Measurements from ENCODE around the gene TM4SF1.

DNA sequence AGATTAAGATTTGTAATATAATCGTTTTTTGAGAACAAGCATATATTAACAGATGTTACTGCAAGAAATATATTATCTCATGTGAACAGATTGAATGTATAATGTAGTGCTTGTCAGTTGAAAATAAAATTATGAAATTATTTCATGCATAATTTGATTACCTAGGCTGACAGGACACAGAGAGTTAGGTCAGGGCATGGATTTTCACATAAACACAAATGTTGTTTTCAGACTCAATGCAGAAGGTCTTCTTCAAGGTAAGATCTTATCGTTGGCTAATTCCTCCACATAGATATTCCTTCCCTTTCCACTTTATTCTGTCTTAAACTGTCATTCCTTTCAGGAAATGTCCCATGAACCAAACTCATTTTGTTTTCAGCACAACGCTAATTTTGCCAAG lies 20.1 kb upstream of the TM4SF1 start:
- TF ChIP-seq CTCF (IDR thresholded peaks at IDR 0.05 in 8 of 11, conservative IDR thresholded peaks at IDR 0.05 in 3 of 11) (no peak), POLR2AphosphoS5 (IDR thresholded peaks at IDR 0.05) (no peak), POLR2A (IDR thresholded peaks at IDR 0.05) (no peak)

All from spleen (tissue), 7 donors.